ELF-1 (cell line): ENCODE measurements around the gene ITGA11.
A peak's percentile ranks its signal among the peaks of the same experiment; 100 is the strongest.

Experiments used
- DNase-seq: peaks from one replicate; pipeline ENCODE4 v3.0.0-alpha.2; 2016; ENCODE audit warnings: low read depth, low spot score

Gene ITGA11

GRCh38 chr15:68310804-68311463 is 121.0 kb downstream of the ITGA11 start:
- DNase-seq: no peak

GRCh38 chr15:68310178-68310803 is 121.7 kb downstream of the ITGA11 start:
- DNase-seq: peak; percentile 57

GRCh38 chr15:68309024-68309423 is 122.9 kb downstream of the ITGA11 start:
- DNase-seq: no peak

GRCh38 chr15:68307131-68307928 is 124.6 kb downstream of the ITGA11 start:
- peak; percentile 60 for DNase-seq

GRCh38 chr15:68305420-68305871 is 126.5 kb downstream of the ITGA11 start:
- DNase-seq: no peak

- peak; percentile 72 for DNase-seq
Measured at GRCh38 chr15:68304589-68305337, 127.2 kb downstream of the ITGA11 start.

- DNase-seq: no peak
Measured at GRCh38 chr15:68303560-68304436, 128.2 kb downstream of the ITGA11 start.

GRCh38 chr15:68303134-68303533 is 128.8 kb downstream of the ITGA11 start:
- no peak for DNase-seq

GRCh38 chr15:68302729-68303128 is 129.2 kb downstream of the ITGA11 start:
- no peak for DNase-seq

GRCh38 chr15:68301301-68301700 is 130.7 kb downstream of the ITGA11 start:
- no peak for DNase-seq

GRCh38 chr15:68300115-68300940 is 131.6 kb downstream of the ITGA11 start:
- no peak for DNase-seq

GRCh38 chr15:68299436-68299835 is 132.5 kb downstream of the ITGA11 start:
- no peak for DNase-seq

- DNase-seq: no peak
Measured at GRCh38 chr15:68298882-68299381, 133.0 kb downstream of the ITGA11 start.

GRCh38 chr15:68298336-68298735 is 133.6 kb downstream of the ITGA11 start:
- no peak for DNase-seq

- no peak for DNase-seq
Measured at GRCh38 chr15:68295014-68295805, 136.8 kb downstream of the ITGA11 start.

- DNase-seq: no peak
Measured at GRCh38 chr15:68292967-68293366, 139.0 kb downstream of the ITGA11 start.

GRCh38 chr15:68292157-68292781 is 139.7 kb downstream of the ITGA11 start:
- DNase-seq: no peak

- no peak for DNase-seq
Measured at GRCh38 chr15:68290715-68291114, 141.2 kb downstream of the ITGA11 start.
